Smooth muscle cell (in vitro differentiated cells): Measurements from ENCODE around the gene LYPD8. TPM values are rescaled to one million over a fixed set of nuclear protein-coding genes. Genes with fewer than 3 reads are reported as not detected.

Source experiments
- DNase-seq: peaks from one replicate; lab custom pipeline; 2025; ENCODE audit not compliant: unreplicated experiment; lab: John Stamatoyannopoulos, UW
- H2AFZ ChIP-seq: fragments of 200-600 bp; sonication (generic); 2 replicates; pipeline ENCODE4 v1.6.0; 2016; ENCODE audit warnings: antibody characterized with exemption, low read depth, mild to moderate bottlenecking
- H3F3A ChIP-seq: fragments of 200-600 bp; sonication (generic); 2 replicates; pipeline ENCODE4 v1.6.0; 2017; ENCODE audit warnings: antibody characterized with exemption, low read depth
- H3K27ac ChIP-seq: fragments of 200-600 bp; sonication (generic); 2 replicates; pipeline ENCODE4 v1.5.1; 2016; ENCODE audit warnings: low read depth, mild to moderate bottlenecking
- H3K27me3 ChIP-seq: fragments of 200-600 bp; sonication (generic); 2 replicates; pipeline ENCODE4 v1.6.1; 2016; ENCODE audit warnings: low read depth, mild to moderate bottlenecking
- H3K36me3 ChIP-seq: fragments of 200-600 bp; sonication (generic); 2 replicates; pipeline ENCODE4 v1.5.1; 2016; ENCODE audit warnings: low read depth
- H3K4me1 ChIP-seq: fragments of 200-600 bp; sonication (generic); 2 replicates; pipeline ENCODE4 v1.5.1; 2016; ENCODE audit warnings: low read depth
- H3K4me2 ChIP-seq: fragments of 200-600 bp; sonication (generic); 2 replicates; pipeline ENCODE4 v1.6.0; 2016; ENCODE audit warnings: mild to moderate bottlenecking
- H3K4me3 ChIP-seq: fragments of 200-600 bp; sonication (generic); 2 replicates; pipeline ENCODE4 v1.5.1; 2016; ENCODE audit warnings: mild to moderate bottlenecking
- H3K79me2 ChIP-seq: fragments of 200-600 bp; sonication (generic); 2 replicates; pipeline ENCODE4 v1.6.0; 2016; ENCODE audit warnings: low read depth, mild to moderate bottlenecking
- H3K9ac ChIP-seq: fragments of 200-600 bp; sonication (generic); 2 replicates; pipeline ENCODE4 v1.6.0; 2016; ENCODE audit warnings: low read depth
- H3K9me3 ChIP-seq: fragments of 200-600 bp; sonication (generic); replicated peaks from 2 replicates; pipeline ENCODE4 v1.5.1; 2016; ENCODE audit warnings: low read depth
- H4K20me1 ChIP-seq: fragments of 200-600 bp; sonication (generic); 2 replicates; pipeline ENCODE4 v1.6.0; 2016; ENCODE audit warnings: low read depth
- CTCF ChIP-seq: fragments of 200-600 bp; sonication (generic); IDR thresholded peaks from 2 replicates; pipeline ENCODE4 v1.5.1; 2017; ENCODE audit warnings: borderline replicate concordance, mild to moderate bottlenecking, antibody characterized with exemption; ENCODE audit not compliant: insufficient read depth, poor library complexity, severe bottlenecking
- WGBS: methylation state at CpG from one replicate; pipeline ENCODE4 v1.1.7; 2016; ENCODE audit warnings: low lambda C conversion rate; 5-methylcytosine and 5-hydroxymethylcytosine counted together
- polyA plus RNA-seq: library from polyadenylated mRNA; unstranded; fragments of >200 nt; fragmentation: Nextera tagmentation; extraction: Ambion mirVana; gene quantifications from 2 replicates; pipeline ENCODE4 v1.2.1, GENCODE V29; 2016
- total RNA-seq: library from RNA; depleted of rRNA; stranded (reverse); fragments of >200 nt; gene quantifications from 2 replicates; pipeline ENCODE4 v1.2.3, GENCODE V29; 2014

Gene LYPD8
- total and polyA plus RNA-seq, 2 experiments from 2014 or later, result not detected

- WGBS, result 32% methylated on average over 4 of the region's 4 CpGs
Measured at GRCh38 chr1:248736977-248737376, 18.6 kb downstream of the LYPD8 start.

DNA sequence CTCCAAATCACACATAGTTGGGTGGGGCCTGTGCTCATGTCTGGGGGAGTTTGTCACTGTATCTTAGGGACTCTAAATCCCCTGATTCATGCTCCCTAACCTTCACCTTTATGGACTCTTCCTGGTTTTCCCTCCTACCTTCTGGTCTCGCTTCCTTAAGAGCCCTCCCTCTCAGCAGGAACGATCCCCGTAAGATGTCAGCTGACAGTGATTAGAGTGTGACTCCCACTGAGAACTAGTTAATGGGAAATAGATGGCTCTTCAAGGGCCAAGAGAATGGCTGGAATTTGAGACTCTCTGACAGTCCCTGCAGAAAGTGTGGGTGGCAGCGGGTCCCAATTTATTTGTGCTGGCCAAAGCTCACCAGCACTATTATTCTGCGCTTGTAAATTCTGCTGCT, 22.0 kb downstream of the LYPD8 start:
- Histone ChIP-seq H3K4me3 (no peak overlapping the region), H2AFZ (no peak overlapping the region), H3K9ac (no peak overlapping the region), H3K27me3 (no peaks in the 10 kb centered on the region), H3K4me2 (no peak overlapping the region), H3F3A (no peaks in the 10 kb centered on the region), H3K36me3 (no peaks in the 10 kb centered on the region), H3K27ac (no peak overlapping the region), H3K79me2 (no peaks in the 10 kb centered on the region), H3K9me3 (peaks cover 21% of the 10 kb centered on the region), H3K4me1 (no peaks in the 10 kb centered on the region), H4K20me1 (no peaks in the 10 kb centered on the region)
- 91% methylated on average over 5 of the region's 5 CpGs for WGBS
- DNase-seq, result no peak
- TF ChIP-seq CTCF, result no peak

More at GRCh38 chr1:248736977-248737376, 18.6 kb downstream of the LYPD8 start:
- Histone ChIP-seq H3K9ac (no peak overlapping the region), H3K79me2 (no peaks in the 10 kb centered on the region), H3K27me3 (no peaks in the 10 kb centered on the region), H3K36me3 (no peaks in the 10 kb centered on the region), H3K4me1 (no peaks in the 10 kb centered on the region), H3K27ac (no peak overlapping the region), H2AFZ (no peak overlapping the region), H4K20me1 (no peaks in the 10 kb centered on the region), H3F3A (no peaks in the 10 kb centered on the region), H3K4me2 (no peak overlapping the region), H3K9me3 (peaks cover 16% of the 10 kb centered on the region), H3K4me3 (no peak overlapping the region)
- no peak for DNase-seq
- TF ChIP-seq CTCF, result no peak

DNA sequence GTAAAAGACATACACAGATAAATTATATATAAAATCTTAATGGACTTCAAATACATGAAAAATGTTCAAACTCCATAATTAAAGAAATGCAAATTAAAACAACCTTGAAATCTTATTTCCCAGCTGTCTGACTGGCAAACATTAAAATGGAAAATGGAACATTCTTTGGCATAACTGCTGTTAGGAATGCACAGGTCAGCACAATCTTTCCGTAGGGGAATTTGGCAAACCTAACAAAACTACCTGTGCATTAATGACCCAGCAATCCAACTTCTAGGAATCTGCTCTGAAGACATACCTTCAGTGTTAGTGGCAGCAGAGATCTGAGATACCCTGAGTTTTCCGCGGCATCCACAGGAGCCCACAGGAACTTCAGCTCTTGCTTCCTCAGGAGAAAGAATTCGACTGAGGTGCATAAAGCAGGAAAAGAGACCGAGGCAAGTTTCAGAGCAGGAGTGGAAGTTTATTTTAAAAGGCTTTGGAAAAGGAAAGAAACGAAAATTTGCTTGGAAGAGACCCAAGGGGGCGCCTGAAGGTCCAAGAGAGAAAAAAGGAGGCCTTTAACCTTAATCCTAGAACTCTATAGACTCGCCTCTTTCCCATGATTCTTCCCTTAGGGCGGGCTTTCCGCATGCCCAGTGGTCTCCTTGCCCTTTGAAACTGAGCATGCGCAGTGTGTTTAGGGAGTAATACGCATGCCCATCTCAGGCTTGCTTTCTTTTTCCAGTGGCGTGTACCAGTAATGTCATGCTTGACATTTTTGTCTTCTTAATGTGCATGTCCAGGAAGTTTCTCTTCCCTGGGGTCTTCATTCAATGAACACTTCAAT, 24.8 kb downstream of the LYPD8 start:
- Histone ChIP-seq H3K4me1 (no peaks in the 10 kb centered on the region), H3K9me3 (peaks cover 15% of the 10 kb centered on the region), H3K27ac (no peak overlapping the region), H3K27me3 (no peaks in the 10 kb centered on the region), H3F3A (no peaks in the 10 kb centered on the region), H4K20me1 (no peaks in the 10 kb centered on the region), H3K9ac (no peak overlapping the region), H3K36me3 (no peaks in the 10 kb centered on the region), H2AFZ (no peak overlapping the region), H3K4me2 (no peak overlapping the region), H3K4me3 (no peak overlapping the region), H3K79me2 (no peaks in the 10 kb centered on the region)
- no peak for TF ChIP-seq CTCF
- DNase-seq, result no peak
- 67% methylated on average over 13 of the region's 13 CpGs for WGBS

DNA sequence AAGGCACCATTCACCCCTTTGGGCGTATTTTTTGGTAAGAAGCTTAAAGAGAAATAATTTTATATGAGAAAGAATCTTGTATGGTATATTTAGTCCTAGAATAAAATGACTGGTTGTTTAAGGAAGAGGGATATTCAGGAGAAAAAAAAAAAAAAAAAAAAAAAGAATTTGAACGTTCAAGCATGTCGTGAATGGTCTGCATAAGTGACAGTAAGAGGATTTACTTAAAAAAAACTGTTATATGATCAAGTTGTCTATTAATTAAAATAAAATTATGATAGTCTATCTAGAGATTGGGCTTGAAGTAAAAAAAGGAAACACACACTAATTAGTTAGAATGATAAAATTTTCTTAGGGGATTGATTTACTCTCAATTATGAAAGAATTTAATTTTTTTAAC, 41.3 kb downstream of the LYPD8 start:
- Histone ChIP-seq H3K9ac (no peak overlapping the region), H3K27me3 (no peaks in the 10 kb centered on the region), H3K27ac (no peak overlapping the region), H3K4me1 (no peaks in the 10 kb centered on the region), H3K4me2 (no peak overlapping the region), H3K4me3 (no peak overlapping the region), H3F3A (no peaks in the 10 kb centered on the region), H3K9me3 (peaks cover 35% of the 10 kb centered on the region), H2AFZ (no peak overlapping the region), H4K20me1 (no peaks in the 10 kb centered on the region), H3K36me3 (no peaks in the 10 kb centered on the region), H3K79me2 (no peaks in the 10 kb centered on the region)
- TF ChIP-seq CTCF, result no peak
- 31% methylated on average over 3 of the region's 3 CpGs for WGBS
- no peak for DNase-seq
